NCI-H2171 treated with DMSO at 0.1 percent for 48 hours (cell line): ENCODE data around the gene CKMT2.

ENCODE experiments used
- DNase-seq: peaks from one replicate; lab custom pipeline; 2025; lab: John Stamatoyannopoulos, UW

CKMT2 gene

DNA sequence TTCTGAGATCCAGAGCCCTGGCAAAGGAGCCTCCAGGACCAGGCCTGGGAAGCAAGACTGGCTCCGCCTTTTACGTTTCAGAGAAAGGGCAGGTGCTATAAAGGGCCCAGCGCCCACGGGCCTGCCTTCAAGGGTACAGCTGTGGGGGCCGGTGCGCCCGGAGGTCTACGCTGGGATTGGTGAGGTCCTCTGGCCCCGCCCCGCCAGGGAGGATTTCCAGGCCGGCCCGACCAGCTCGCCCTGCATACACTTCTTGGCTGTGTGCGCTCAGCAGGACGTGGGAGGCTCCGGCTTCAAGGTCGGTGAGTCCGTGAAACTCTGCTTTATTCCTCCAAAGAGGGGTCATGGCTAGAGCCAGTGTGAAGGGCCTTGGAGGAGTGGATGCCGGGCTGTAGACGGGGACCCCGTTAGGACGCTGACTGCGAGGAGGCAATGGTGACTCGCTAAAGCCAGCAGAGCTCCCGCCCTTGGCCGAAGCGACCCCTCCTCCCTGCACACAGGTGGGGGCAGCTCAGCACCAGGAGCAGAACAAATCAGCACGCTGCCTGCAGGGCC, at the start of gene CKMT2:
Gene CKMT2, plus strand, starts transcription at position 243 of the 555 bp plus-strand sequence. CDS start 17,811 bp downstream, outside the sequence.
- DNase-seq = no peak

DNA sequence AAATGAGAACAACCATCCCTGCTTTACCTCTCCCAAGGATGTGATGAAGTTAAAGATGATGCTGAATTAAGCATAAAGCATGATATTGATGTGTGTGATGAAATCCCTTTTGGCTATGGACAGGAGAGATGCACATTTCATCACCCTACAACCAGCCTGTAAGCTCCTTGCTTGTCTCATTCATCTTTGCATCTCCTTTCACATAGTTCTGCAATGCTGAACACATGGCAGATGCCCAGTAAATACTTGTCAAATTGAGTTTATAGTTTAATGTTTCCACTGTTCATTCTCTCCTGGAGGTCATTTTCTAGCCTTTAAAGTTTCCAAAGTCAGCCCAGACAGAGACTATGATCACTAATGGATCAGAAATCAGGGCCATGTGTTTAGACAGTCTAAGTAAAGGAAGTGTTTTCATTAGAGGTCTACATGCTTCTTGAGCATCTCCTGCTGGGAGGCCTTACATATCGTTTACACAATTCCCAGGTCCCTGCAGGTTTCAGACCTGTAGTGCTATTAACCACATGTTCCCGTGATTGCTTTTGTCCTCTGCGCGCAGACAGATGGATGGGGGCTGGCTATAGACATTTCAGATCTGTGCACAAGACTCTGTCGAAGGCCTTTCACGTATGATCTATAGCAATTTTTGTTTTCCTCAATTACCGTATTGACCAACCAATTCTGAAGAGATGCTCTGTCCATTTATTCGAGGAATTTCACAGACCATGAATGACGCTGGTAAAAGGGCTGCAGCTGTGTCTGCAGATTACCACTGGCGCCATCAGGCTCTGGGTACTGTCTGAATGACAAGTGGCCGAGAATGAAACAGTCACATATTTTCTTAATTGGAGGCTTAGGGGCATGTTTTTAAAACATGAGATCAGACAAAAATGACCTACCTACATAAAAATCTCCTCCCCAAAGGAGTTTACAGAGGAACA, 49.0 kb upstream of the CKMT2 start:
- peak; percentile 59 for DNase-seq

GRCh38 chr5:81184749-81185110, 48.4 kb upstream of the CKMT2 start:
- DNase-seq = no peak

- DNase-seq = no peak
These were observed 45.2 kb upstream of the CKMT2 start for GRCh38 chr5:81187885-81188284.

- DNase-seq = no peak
These were observed 44.2 kb upstream of the CKMT2 start for GRCh38 chr5:81188962-81189361.

GRCh38 chr5:81189875-81190498, 43.1 kb upstream of the CKMT2 start:
- DNase-seq = no peak

GRCh38 chr5:81191726-81192372, 41.3 kb upstream of the CKMT2 start:
- no peak for DNase-seq

GRCh38 chr5:81192373-81192750, 40.8 kb upstream of the CKMT2 start:
- DNase-seq = no peak

- peak; percentile 54 for DNase-seq
These were observed 38.3 kb upstream of the CKMT2 start for GRCh38 chr5:81194633-81195334.

DNA sequence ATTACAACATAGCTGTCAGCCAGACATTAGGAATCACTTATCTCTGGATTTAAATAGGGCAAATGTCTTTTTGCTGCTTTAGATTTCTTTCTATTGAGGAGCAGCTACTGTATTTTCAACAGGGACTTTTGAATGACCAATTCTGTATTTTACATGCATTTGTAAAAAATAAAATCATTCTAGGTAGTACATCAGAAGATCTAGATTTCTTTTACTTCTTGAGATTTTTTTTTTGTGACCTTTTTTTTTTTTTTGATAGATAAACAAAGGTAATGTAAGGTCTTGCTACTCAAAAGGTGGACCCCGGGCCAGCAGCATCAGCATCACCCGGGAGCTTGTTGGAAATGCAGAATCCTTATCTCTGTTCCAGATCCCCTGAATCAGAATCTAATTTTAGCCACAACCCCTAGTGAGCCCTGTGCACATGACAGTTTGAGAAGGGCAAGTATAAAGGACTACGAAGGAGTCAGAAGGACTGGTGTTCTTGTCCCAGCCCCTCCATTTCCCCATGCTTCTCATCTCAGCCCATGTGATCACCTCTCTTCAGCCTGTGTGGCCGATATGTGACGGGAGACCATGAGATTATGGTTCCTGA, 37.7 kb upstream of the CKMT2 start:
- DNase-seq = no peak

GRCh38 chr5:81202655-81203054, 30.5 kb upstream of the CKMT2 start:
- no peak for DNase-seq

GRCh38 chr5:81203729-81204128, 29.4 kb upstream of the CKMT2 start:
- no peak for DNase-seq

GRCh38 chr5:81204205-81204604, 28.9 kb upstream of the CKMT2 start:
- DNase-seq = no peak

GRCh38 chr5:81205058-81205457, 28.1 kb upstream of the CKMT2 start:
- no peak for DNase-seq

DNA sequence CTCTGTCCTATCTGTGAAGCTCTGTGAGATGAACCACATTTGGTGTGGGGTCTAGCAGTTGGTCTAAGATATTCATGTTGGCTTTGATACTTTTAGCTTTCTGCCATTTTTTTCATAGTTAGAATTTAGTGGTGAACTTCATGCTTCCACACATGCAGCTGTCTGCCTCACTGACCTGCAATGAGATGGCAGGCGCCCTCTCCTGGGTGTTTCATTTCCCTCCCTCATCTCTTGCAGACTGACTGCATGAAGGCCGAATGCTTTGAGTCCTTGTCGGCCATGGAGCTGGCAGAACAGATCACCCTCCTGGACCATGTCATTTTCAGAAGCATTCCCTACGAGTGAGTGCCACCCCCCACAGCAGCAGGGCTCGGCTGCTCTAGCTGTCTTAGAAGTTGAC, 26.1 kb upstream of the CKMT2 start:
- no peak for DNase-seq

- no peak for DNase-seq
These were observed 24.2 kb upstream of the CKMT2 start for GRCh38 chr5:81208904-81209303.

DNA sequence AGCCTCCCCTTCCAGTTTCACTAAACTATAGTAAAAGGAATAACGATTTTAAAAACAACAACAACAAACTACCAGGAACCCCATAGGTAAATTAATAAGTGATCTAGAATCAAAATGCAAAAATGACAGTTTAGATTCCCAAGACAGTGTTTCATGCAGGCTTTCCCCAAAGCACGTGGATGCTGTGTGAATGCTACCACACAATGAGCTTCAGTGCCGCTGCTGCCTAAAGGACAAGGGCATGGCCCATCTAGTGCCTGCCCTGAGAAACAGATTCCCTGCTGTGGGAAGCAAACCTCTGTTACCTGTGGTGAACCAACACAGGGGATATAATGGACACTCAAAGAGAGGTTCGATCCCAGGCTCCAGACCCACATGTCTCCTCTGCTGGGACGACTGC, 23.7 kb upstream of the CKMT2 start:
- no peak for DNase-seq

GRCh38 chr5:81209869-81210493, 23.1 kb upstream of the CKMT2 start:
- DNase-seq = peak; percentile 46

GRCh38 chr5:81212211-81212751, 20.8 kb upstream of the CKMT2 start:
- no peak for DNase-seq

DNA sequence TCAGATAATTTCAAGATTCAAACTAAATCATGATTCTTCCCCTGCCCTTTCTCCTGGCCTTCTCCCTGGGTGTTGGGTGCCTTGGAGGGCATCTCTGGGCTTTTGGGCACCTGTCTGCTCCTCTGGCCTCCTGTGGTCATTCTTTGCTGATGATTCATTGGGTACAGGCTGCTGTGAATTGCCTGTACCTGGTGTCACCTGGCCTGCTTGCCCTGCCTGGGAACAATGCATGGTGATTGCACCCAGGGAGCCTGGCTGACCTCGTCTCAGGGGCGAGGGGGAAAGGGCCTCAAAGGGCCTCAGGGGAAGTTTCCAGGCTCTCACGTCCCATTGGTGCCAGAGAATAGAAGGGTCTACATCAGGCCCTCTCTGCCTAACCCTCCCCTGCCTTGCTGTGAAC, 20.1 kb upstream of the CKMT2 start:
- no peak for DNase-seq

DNA sequence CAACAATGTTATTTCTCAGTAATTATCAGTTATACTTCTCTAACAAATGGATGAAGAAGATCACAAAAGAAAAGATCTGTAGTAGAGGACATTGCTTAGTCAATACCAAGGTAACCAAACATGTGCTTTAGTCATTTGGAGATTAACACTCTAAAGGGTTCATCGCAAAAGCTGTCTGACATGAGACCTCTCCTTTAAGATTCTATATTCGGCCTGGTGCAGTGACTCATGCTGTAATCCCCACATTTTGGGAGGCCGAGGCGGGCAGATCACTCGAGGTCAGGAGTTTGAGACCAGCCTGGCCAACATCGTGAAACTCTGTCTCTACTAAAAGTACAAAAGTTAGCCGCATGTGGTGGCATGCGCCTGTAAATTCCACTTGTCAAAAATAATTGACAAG, 18.3 kb upstream of the CKMT2 start:
- DNase-seq = no peak
